Measurements from ENCODE around the gene FHDC1. TPM values are rescaled to one million over a fixed set of nuclear protein-coding genes. Genes with fewer than 3 reads are reported as not detected.

The FHDC1 gene
- polyA plus RNA-seq, 4 donors, result 3.7 to 12.7 (median 10.0) TPM

- FAIRE-seq, result no peak
- Histone ChIP-seq H3K27ac (ENCODE audit: low read depth in 1 of 3, low read length in 2 of 3) (no peak overlapping the region), H3K4me1 (ENCODE audit: control insufficient read depth in 3 of 3, insufficient read depth in 2 of 3, low read depth in 1 of 3, low read length in 2 of 3) (no peaks in the 10 kb centered on the region)
Measured at GRCh38 chr4:152900395-152900794, 35.7 kb upstream of the FHDC1 start.

GRCh38 chr4:152901205-152901604 lies 34.9 kb upstream of the FHDC1 start:
- FAIRE-seq (no peak), DNase-seq (no peak)
- Histone ChIP-seq H3K4me1 (ENCODE audit: control insufficient read depth in 3 of 3, insufficient read depth in 2 of 3, low read depth in 1 of 3, low read length in 2 of 3) (no peaks in the 10 kb centered on the region), H3K27me3 (ENCODE audit: control insufficient read depth in 3 of 3, insufficient read depth in 3 of 3, low read length in 3 of 3) (no peaks in the 10 kb centered on the region), H3K4me3 (ENCODE audit: low read depth in 1 of 3, low read length in 3 of 3) (no peak overlapping the region), H3K36me3 (ENCODE audit: control insufficient read depth in 3 of 3, insufficient read depth in 2 of 3, low read depth in 1 of 3, low read length in 3 of 3) (peaks cover 0 to 7% (median 3%) of the 10 kb centered on the region in 3 donors), H3K9me3 (ENCODE audit: control insufficient read depth in 2 of 2, insufficient read depth in 1 of 2, low read depth in 1 of 2, low read length in 1 of 2) (no peaks in the 10 kb centered on the region), H3K27ac (ENCODE audit: low read depth in 1 of 3, low read length in 2 of 3) (no peak overlapping the region)
- WGBS, 3 donors, result 90 to 95% (median 92%) methylated on average over 3 of the region's 3 CpGs

More at GRCh38 chr4:152900395-152900794, 35.7 kb upstream of the FHDC1 start:
- no peaks in the 10 kb centered on the region for H3K27me3 ChIP-seq (ENCODE audit: control insufficient read depth in 3 of 3, insufficient read depth in 3 of 3, low read length in 3 of 3)
- no peak overlapping the region for H3K4me3 ChIP-seq (ENCODE audit: low read depth in 1 of 3, low read length in 3 of 3)
- peaks cover 0 to 7% (median 3%) of the 10 kb centered on the region in 3 donors for H3K36me3 ChIP-seq (ENCODE audit: control insufficient read depth in 3 of 3, insufficient read depth in 2 of 3, low read depth in 1 of 3, low read length in 3 of 3)
- DNase-seq, result no peak
- H3K9me3 ChIP-seq (ENCODE audit: control insufficient read depth in 2 of 2, insufficient read depth in 1 of 2, low read depth in 1 of 2, low read length in 1 of 2), result no peaks in the 10 kb centered on the region

GRCh38 chr4:152903658-152904057 lies 32.5 kb upstream of the FHDC1 start:
- Histone ChIP-seq H3K27me3 (ENCODE audit: control insufficient read depth in 3 of 3, insufficient read depth in 3 of 3, low read length in 3 of 3) (no peaks in the 10 kb centered on the region), H3K9me3 (ENCODE audit: control insufficient read depth in 2 of 2, insufficient read depth in 1 of 2, low read depth in 1 of 2, low read length in 1 of 2) (no peaks in the 10 kb centered on the region), H3K27ac (ENCODE audit: low read depth in 1 of 3, low read length in 2 of 3) (no peak overlapping the region), H3K4me1 (ENCODE audit: control insufficient read depth in 3 of 3, insufficient read depth in 2 of 3, low read depth in 1 of 3, low read length in 2 of 3) (no peaks in the 10 kb centered on the region), H3K36me3 (ENCODE audit: control insufficient read depth in 3 of 3, insufficient read depth in 2 of 3, low read depth in 1 of 3, low read length in 3 of 3) (peaks cover 0 to 9% (median 3%) of the 10 kb centered on the region in 3 donors), H3K4me3 (ENCODE audit: low read depth in 1 of 3, low read length in 3 of 3) (no peak overlapping the region)
- FAIRE-seq, result no peak
- no peak for DNase-seq

GRCh38 chr4:152909901-152910300 lies 26.2 kb upstream of the FHDC1 start:
- 90 to 93% (median 93%) methylated on average over 4 of the region's 4 CpGs for WGBS, 3 donors
- Histone ChIP-seq H3K9me3 (ENCODE audit: control insufficient read depth in 2 of 2, insufficient read depth in 1 of 2, low read depth in 1 of 2, low read length in 1 of 2) (no peaks in the 10 kb centered on the region), H3K36me3 (ENCODE audit: control insufficient read depth in 3 of 3, insufficient read depth in 2 of 3, low read depth in 1 of 3, low read length in 3 of 3) (peaks cover 0 to 5% (median 2%) of the 10 kb centered on the region in 3 donors), H3K4me3 (ENCODE audit: low read depth in 1 of 3, low read length in 3 of 3) (no peak overlapping the region), H3K27me3 (ENCODE audit: control insufficient read depth in 3 of 3, insufficient read depth in 3 of 3, low read length in 3 of 3) (no peaks in the 10 kb centered on the region), H3K27ac (ENCODE audit: low read depth in 1 of 3, low read length in 2 of 3) (peak overlapping the region in 1 of 3 donors; percentile 11), H3K4me1 (ENCODE audit: control insufficient read depth in 3 of 3, insufficient read depth in 2 of 3, low read depth in 1 of 3, low read length in 2 of 3) (no peaks in the 10 kb centered on the region)
- DNase-seq (peak in 1 of 2 donors; percentile 44), FAIRE-seq (no peak)

- Histone ChIP-seq H3K36me3 (ENCODE audit: control insufficient read depth in 3 of 3, insufficient read depth in 2 of 3, low read depth in 1 of 3, low read length in 3 of 3) (peaks cover 0 to 5% (median 2%) of the 10 kb centered on the region in 3 donors), H3K4me1 (ENCODE audit: control insufficient read depth in 3 of 3, insufficient read depth in 2 of 3, low read depth in 1 of 3, low read length in 2 of 3) (no peaks in the 10 kb centered on the region), H3K4me3 (ENCODE audit: low read depth in 1 of 3, low read length in 3 of 3) (no peak overlapping the region), H3K27ac (ENCODE audit: low read depth in 1 of 3, low read length in 2 of 3) (no peak overlapping the region), H3K27me3 (ENCODE audit: control insufficient read depth in 3 of 3, insufficient read depth in 3 of 3, low read length in 3 of 3) (no peaks in the 10 kb centered on the region), H3K9me3 (ENCODE audit: control insufficient read depth in 2 of 2, insufficient read depth in 1 of 2, low read depth in 1 of 2, low read length in 1 of 2) (no peaks in the 10 kb centered on the region)
- DNase-seq, result no peak
- WGBS, 3 donors, result 61 to 87% (median 73%) methylated on average over 3 of the region's 3 CpGs
- FAIRE-seq, result no peak
Measured at GRCh38 chr4:152910521-152910920, 25.6 kb upstream of the FHDC1 start.

GRCh38 chr4:152917543-152918395 lies 18.4 kb upstream of the FHDC1 start:
- WGBS, 3 donors, result 86 to 89% (median 89%) methylated on average over 3 of the region's 3 CpGs
- Histone ChIP-seq H3K36me3 (ENCODE audit: control insufficient read depth in 3 of 3, insufficient read depth in 2 of 3, low read depth in 1 of 3, low read length in 3 of 3) (peaks cover 0 to 2% (median 2%) of the 10 kb centered on the region in 3 donors), H3K27me3 (ENCODE audit: control insufficient read depth in 3 of 3, insufficient read depth in 3 of 3, low read length in 3 of 3) (no peaks in the 10 kb centered on the region), H3K4me3 (ENCODE audit: low read depth in 1 of 3, low read length in 3 of 3) (no peak overlapping the region), H3K4me1 (ENCODE audit: control insufficient read depth in 3 of 3, insufficient read depth in 2 of 3, low read depth in 1 of 3, low read length in 2 of 3) (no peaks in the 10 kb centered on the region), H3K27ac (ENCODE audit: low read depth in 1 of 3, low read length in 2 of 3) (no peak overlapping the region), H3K9me3 (ENCODE audit: control insufficient read depth in 2 of 2, insufficient read depth in 1 of 2, low read depth in 1 of 2, low read length in 1 of 2) (peaks cover 2 to 13% of the 10 kb centered on the region in 2 donors)
- DNase-seq, result no peak
- no peak for FAIRE-seq

GRCh38 chr4:152919826-152920225 lies 16.3 kb upstream of the FHDC1 start:
- Histone ChIP-seq H3K27me3 (ENCODE audit: control insufficient read depth in 3 of 3, insufficient read depth in 3 of 3, low read length in 3 of 3) (no peaks in the 10 kb centered on the region), H3K27ac (ENCODE audit: low read depth in 1 of 3, low read length in 2 of 3) (no peak overlapping the region), H3K9me3 (ENCODE audit: control insufficient read depth in 2 of 2, insufficient read depth in 1 of 2, low read depth in 1 of 2, low read length in 1 of 2) (peaks cover 2 to 13% of the 10 kb centered on the region in 2 donors), H3K4me1 (ENCODE audit: control insufficient read depth in 3 of 3, insufficient read depth in 2 of 3, low read depth in 1 of 3, low read length in 2 of 3) (no peaks in the 10 kb centered on the region), H3K36me3 (ENCODE audit: control insufficient read depth in 3 of 3, insufficient read depth in 2 of 3, low read depth in 1 of 3, low read length in 3 of 3) (peaks cover 0 to 2% (median 2%) of the 10 kb centered on the region in 3 donors), H3K4me3 (ENCODE audit: low read depth in 1 of 3, low read length in 3 of 3) (no peak overlapping the region)
- DNase-seq, result no peak
- 94 to 100% (median 100%) methylated on average over 2 of the region's 2 CpGs for WGBS, 3 donors
- no peak for FAIRE-seq

GRCh38 chr4:152920768-152921167 lies 15.4 kb upstream of the FHDC1 start:
- Histone ChIP-seq H3K9me3 (ENCODE audit: control insufficient read depth in 2 of 2, insufficient read depth in 1 of 2, low read depth in 1 of 2, low read length in 1 of 2) (peaks cover 2 to 13% of the 10 kb centered on the region in 2 donors), H3K4me3 (ENCODE audit: low read depth in 1 of 3, low read length in 3 of 3) (no peak overlapping the region), H3K27ac (ENCODE audit: low read depth in 1 of 3, low read length in 2 of 3) (no peak overlapping the region), H3K4me1 (ENCODE audit: control insufficient read depth in 3 of 3, insufficient read depth in 2 of 3, low read depth in 1 of 3, low read length in 2 of 3) (no peaks in the 10 kb centered on the region), H3K27me3 (ENCODE audit: control insufficient read depth in 3 of 3, insufficient read depth in 3 of 3, low read length in 3 of 3) (no peaks in the 10 kb centered on the region), H3K36me3 (ENCODE audit: control insufficient read depth in 3 of 3, insufficient read depth in 2 of 3, low read depth in 1 of 3, low read length in 3 of 3) (peaks cover 0 to 2% (median 2%) of the 10 kb centered on the region in 3 donors)
- DNase-seq, result no peak
- 63 to 70% (median 63%) methylated on average over 1 of the region's 1 CpG for WGBS, 3 donors
- no peak for FAIRE-seq
